Right lobe of liver (tissue), 6 donors: ENCODE results near the gene LEF1. TPM values are rescaled to one million over a fixed set of nuclear protein-coding genes. Genes with fewer than 3 reads are reported as not detected.

ENCODE experiments used
- ATAC-seq, 4 donors: fragments of 200-7000 bp; cut with Tn5 transposase; one replicate each; pipeline ENCODE4 v1.9.1; 2020; ENCODE audit warnings: mild to moderate bottlenecking in 4 of 4, moderate library complexity in 4 of 4
- DNase-seq, 3 donors: peaks; one replicate each; pipeline ENCODE4 v3.0.0-alpha.2; 2020
- H3K27ac ChIP-seq, 3 donors: fragments of 200-600 bp; one replicate each; pipeline ENCODE4 v1.8.0; 2022
- H3K27me3 ChIP-seq, 2 donors: fragments of 200-600 bp; one replicate each; pipeline ENCODE4 v1.8.0; 2022
- H3K36me3 ChIP-seq, 4 donors: fragments of 200-600 bp; sonication (generic) in 1 of 4; one replicate each; pipeline versions ENCODE4 v1.5.1 to v1.8.0; 2017 to 2022; ENCODE audit warnings: control low read depth in 1 of 4
- H3K4me1 ChIP-seq, 4 donors: fragments of 200-600 bp; sonication (generic) in 1 of 4; one replicate each; pipeline versions ENCODE4 v1.5.1 to v1.8.0; 2017 to 2022; ENCODE audit warnings: control low read depth in 1 of 4
- H3K4me3 ChIP-seq, 3 donors: fragments of 200-600 bp; one replicate each; pipeline ENCODE4 v1.8.0; 2022
- H3K9me3 ChIP-seq, 4 donors: fragments of 200-600 bp; sonication (generic) in 1 of 4; one replicate each; pipeline versions ENCODE4 v1.5.1 to v1.8.0; 2017 to 2022; ENCODE audit warnings: control low read depth in 1 of 4
- CTCF ChIP-seq, 4 donors: fragments of 200-600 bp in 3 of 4; fragments of 450-650 bp in 1 of 4; IDR thresholded peaks; one replicate each; pipeline versions ENCODE4 v1.5.1 to v1.8.0; 2016 to 2022; ENCODE audit warnings: antibody characterized with exemption in 4 of 4, mild to moderate bottlenecking in 2 of 4
- POLR2A ChIP-seq: fragments of 450-650 bp; IDR thresholded peaks from one replicate; pipeline ENCODE4 v1.6.1; 2017; ENCODE audit warnings: antibody characterized with exemption, mild to moderate bottlenecking
- WGBS: methylation state at CpG from one replicate; pipeline ENCODE4 v1.1.6; 2018; ENCODE audit warnings: low coverage, low lambda C conversion rate; ENCODE audit not compliant: insufficient coverage; ENCODE audit errors: missing lambda C conversion rate; 5-methylcytosine and 5-hydroxymethylcytosine counted together
- intact Hi-C, 2 donors: fragments of 100-400 bp; cut with DNase I; formaldehyde crosslinking; loops; one replicate each; pipeline versions ENCODE4 v1.11.2 to v1.14.1; 2022
- total RNA-seq, 6 experiments: library from RNA; depleted of rRNA in 2 of 6; stranded (reverse); fragments of >200 nt in 2 of 6; fragmentation: NEBNext Ultra II Directional in 3 of 6; extraction: Animal tissue kit (Norgen Biotek cat#: 25700) in 3 of 6; gene quantifications; one replicate each; pipeline versions ENCODE4 v1.1.0 to v1.2.4, GENCODE V29; 2016 to 2023
- donor health status: DM: no; HTN: yes; CAD: no.
- donor health status: DM: no; HTN: no; CAD: no.
- donor health status: DM: no; HTN: no; CAD: no.
- donor health status: DM: no; HTN: yes; CAD: no.
- donor health status: DM: no; HTN: yes; CAD: no.

The LEF1 gene
- total RNA-seq, 6 experiments from 2014 or later = 0.19 to 0.66 (median 0.42) TPM; not detected in 1

GRCh38 chr4:108174856-108175255, 6.1 kb upstream of the LEF1 start:
- no peak for ATAC-seq
- Histone ChIP-seq H3K27ac (no peak overlapping the region), H3K9me3 (no peaks in the 10 kb centered on the region), H3K4me1 (peaks cover 0 to 13% (median 4%) of the 10 kb centered on the region in 4 donors), H3K36me3 (no peaks in the 10 kb centered on the region), H3K4me3 (no peak overlapping the region), H3K27me3 (peaks cover 4 to 30% of the 10 kb centered on the region in 2 donors)
- TF ChIP-seq CTCF (IDR thresholded peaks at IDR 0.05) = no peak
- TF ChIP-seq POLR2A = no peak
- intact Hi-C loops = no loop called here
- no peak for DNase-seq

GRCh38 chr4:108173599-108174057, 4.9 kb upstream of the LEF1 start:
- H3K4me3 ChIP-seq = peak overlapping the region in 2 of 3 donors; percentile 42 to 50
- no peaks in the 10 kb centered on the region for H3K9me3 ChIP-seq
- H3K27me3 ChIP-seq = peaks cover 10 to 38% of the 10 kb centered on the region in 2 donors
- TF ChIP-seq POLR2A (no peak), CTCF (IDR thresholded peaks at IDR 0.05) (no peak)
- no peak for DNase-seq
- peaks cover 0 to 13% (median 6%) of the 10 kb centered on the region in 4 donors for H3K4me1 ChIP-seq
- no peaks in the 10 kb centered on the region for H3K36me3 ChIP-seq
- intact Hi-C loops = no loop called here
- WGBS = 64% methylated on average over 11 of the region's 11 CpGs
- no peak for ATAC-seq
- H3K27ac ChIP-seq = no peak overlapping the region

GRCh38 chr4:108172753-108173598, 4.2 kb upstream of the LEF1 start:
- intact Hi-C loops = no loop called here
- H3K9me3 ChIP-seq = no peaks in the 10 kb centered on the region
- 2% methylated on average over 15 of the region's 77 CpGs for WGBS
- no peak for TF ChIP-seq CTCF (IDR thresholded peaks at IDR 0.05)
- TF ChIP-seq POLR2A = no peak
- peak overlapping the region; percentile 33 to 50 (median 42) for H3K4me3 ChIP-seq
- no peak overlapping the region for H3K27ac ChIP-seq
- H3K27me3 ChIP-seq = peaks cover 10 to 44% of the 10 kb centered on the region in 2 donors
- no peaks in the 10 kb centered on the region for H3K36me3 ChIP-seq
- DNase-seq = peak in 2 of 3 donors; percentile 27 to 54
- H3K4me1 ChIP-seq = peaks cover 0 to 15% (median 6%) of the 10 kb centered on the region in 4 donors
- peak; percentile 60 to 70 (median 60) for ATAC-seq

GRCh38 chr4:108172231-108172752, 3.6 kb upstream of the LEF1 start:
- intact Hi-C loops = no loop called here
- H3K27me3 ChIP-seq = peaks cover 10 to 49% of the 10 kb centered on the region in 2 donors
- no peaks in the 10 kb centered on the region for H3K9me3 ChIP-seq
- peak; percentile 10 to 29 (median 20) for ATAC-seq
- no peak for TF ChIP-seq CTCF (IDR thresholded peaks at IDR 0.05)
- no peak for TF ChIP-seq POLR2A
- no peaks in the 10 kb centered on the region for H3K36me3 ChIP-seq
- peak in 1 of 3 donors; percentile 18 for DNase-seq
- H3K27ac ChIP-seq = no peak overlapping the region
- peak overlapping the region; percentile 33 to 50 (median 42) for H3K4me3 ChIP-seq
- peaks cover 0 to 19% (median 6%) of the 10 kb centered on the region in 4 donors for H3K4me1 ChIP-seq
- 5% methylated on average over 12 of the region's 43 CpGs for WGBS
